ENCODE data around the gene TMEM53. TPM values are rescaled to one million over a fixed set of nuclear protein-coding genes. Genes with fewer than 3 reads are reported as not detected.

TMEM53 gene
- total RNA-seq, 1 experiment from 2014 or later: 9.3 TPM

DNA sequence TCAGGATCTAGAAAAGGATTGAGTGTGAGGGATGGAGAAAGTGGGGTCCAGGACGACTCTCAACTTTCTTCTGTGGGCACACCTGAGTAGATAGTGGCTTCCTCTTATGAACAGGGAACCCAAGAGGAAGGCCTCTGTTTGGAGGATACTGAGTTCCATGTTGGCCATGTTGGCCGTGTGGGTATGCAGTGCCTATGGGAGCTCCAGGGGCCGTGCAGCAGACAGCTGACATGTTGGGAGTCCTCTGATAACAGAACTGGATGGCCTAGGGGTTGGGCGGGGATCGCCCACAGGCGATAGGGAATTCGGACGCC, 43.0 kb downstream of the TMEM53 start:
- Histone ChIP-seq H3K4me2 (ENCODE audit: low read length) (peak overlapping the region; percentile 96), H3K9ac (ENCODE audit: low read length) (peak overlapping the region; percentile 87), H3K79me2 (ENCODE audit: low read length) (peaks cover 22% of the 10 kb centered on the region), H3K36me3 (ENCODE audit: low read depth, low read length) (peaks cover 14% of the 10 kb centered on the region; the same call in 1 of the 2 replicates), H3K9me2 (replicated peaks; ENCODE audit: low read length) (no peaks in the 10 kb centered on the region), H3F3A (ENCODE audit: low read length, unreplicated experiment) (peaks cover 14% of the 10 kb centered on the region), H4K20me1 (ENCODE audit: low read length) (no peaks in the 10 kb centered on the region), H3K27ac (ENCODE audit: low read length) (peak overlapping the region; percentile 77), H3K4me1 (ENCODE audit: insufficient read depth, low read length) (peaks cover 42% of the 10 kb centered on the region), H3K4me3 (ENCODE audit: low read length) (peak overlapping the region; percentile 80), H3K27me3 (ENCODE audit: low read length) (no peaks in the 10 kb centered on the region), H2AFZ (ENCODE audit: low read length) (peak overlapping the region; percentile 85), H3K9me3 (ENCODE audit: low read length) (no peaks in the 10 kb centered on the region)
- no peak for TF ChIP-seq EZH2phosphoT487 (IDR thresholded peaks at IDR 0.05; ENCODE audit: borderline replicate concordance, low read length)
- no peak for TF ChIP-seq CTCF (conservative IDR thresholded peaks at IDR 0.05; ENCODE audit: low read depth, low read length)
- TF ChIP-seq EZH2 (IDR thresholded peaks at IDR 0.05; ENCODE audit: low read length, unreplicated experiment): no peak
- ATAC-seq: no peak
- ChIA-PET POLR2A (ENCODE audit: unreplicated experiment) (no interaction called here), CTCF (interaction anchor here (1.5 kb wide), 1 partner anchor 22 kb away, joined by 5 read pairs; no protein-coding TSS in a partner anchor)
- no peak for DNase-seq
- intact Hi-C loops (cut with micrococcal nuclease): no loop called here
- BruUV-seq (replicated peaks): TSS peak; percentile 75

DNA sequence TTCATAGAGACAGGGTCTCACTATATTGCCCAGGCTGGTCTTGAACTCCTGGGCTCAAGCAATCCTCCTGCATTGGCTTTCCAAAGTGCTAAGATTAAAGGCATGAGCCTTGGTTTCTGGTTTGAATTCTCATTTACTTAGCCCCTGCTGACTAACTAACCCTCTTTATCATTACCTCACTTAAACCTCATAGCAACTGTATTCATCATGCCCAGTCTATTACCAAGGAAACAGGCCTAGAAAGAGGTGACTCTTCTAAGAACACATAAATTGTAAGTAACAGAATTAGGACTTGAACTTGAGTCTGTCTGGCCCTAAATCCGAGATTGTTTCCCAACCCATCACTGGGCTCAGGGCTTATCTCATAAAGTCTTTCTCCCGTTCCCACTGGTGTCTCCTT, 44.2 kb downstream of the TMEM53 start:
- TF ChIP-seq CTCF (conservative IDR thresholded peaks at IDR 0.05; ENCODE audit: low read depth, low read length): no peak
- TF ChIP-seq EZH2phosphoT487 (IDR thresholded peaks at IDR 0.05; ENCODE audit: borderline replicate concordance, low read length): no peak
- no peak for TF ChIP-seq EZH2 (IDR thresholded peaks at IDR 0.05; ENCODE audit: low read length, unreplicated experiment)
- H3K27me3 ChIP-seq (ENCODE audit: low read length): no peaks in the 10 kb centered on the region
- H2AFZ ChIP-seq (ENCODE audit: low read length): no peak overlapping the region
- peaks cover 14% of the 10 kb centered on the region for H3F3A ChIP-seq (ENCODE audit: low read length, unreplicated experiment)
- H4K20me1 ChIP-seq (ENCODE audit: low read length): no peaks in the 10 kb centered on the region
- ChIA-PET CTCF (no interaction called here), POLR2A (ENCODE audit: unreplicated experiment) (interaction anchor here (0.9 kb wide), 1 partner anchor 12 kb away, joined by 3 read pairs; no protein-coding TSS in a partner anchor)
- H3K27ac ChIP-seq (ENCODE audit: low read length): peak overlapping the region; percentile 83
- ATAC-seq (no peak), DNase-seq (no peak)
- H3K9me2 ChIP-seq (replicated peaks; ENCODE audit: low read length): no peaks in the 10 kb centered on the region
- intact Hi-C loops (cut with micrococcal nuclease): no loop called here
- peaks cover 8% of the 10 kb centered on the region; the same call in 1 of the 2 replicates for H3K36me3 ChIP-seq (ENCODE audit: low read depth, low read length)
- peaks cover 42% of the 10 kb centered on the region for H3K4me1 ChIP-seq (ENCODE audit: insufficient read depth, low read length)
- no peak overlapping the region for H3K9ac ChIP-seq (ENCODE audit: low read length)
- H3K4me2 ChIP-seq (ENCODE audit: low read length): 0 out of 2 replicates have a peak overlapping the region, but pooled peaks have one; percentile 45
- no peaks in the 10 kb centered on the region for H3K9me3 ChIP-seq (ENCODE audit: low read length)
- H3K79me2 ChIP-seq (ENCODE audit: low read length): peaks cover 22% of the 10 kb centered on the region
- BruUV-seq (replicated peaks): no TSS peak
- H3K4me3 ChIP-seq (ENCODE audit: low read length): no peak overlapping the region

DNA sequence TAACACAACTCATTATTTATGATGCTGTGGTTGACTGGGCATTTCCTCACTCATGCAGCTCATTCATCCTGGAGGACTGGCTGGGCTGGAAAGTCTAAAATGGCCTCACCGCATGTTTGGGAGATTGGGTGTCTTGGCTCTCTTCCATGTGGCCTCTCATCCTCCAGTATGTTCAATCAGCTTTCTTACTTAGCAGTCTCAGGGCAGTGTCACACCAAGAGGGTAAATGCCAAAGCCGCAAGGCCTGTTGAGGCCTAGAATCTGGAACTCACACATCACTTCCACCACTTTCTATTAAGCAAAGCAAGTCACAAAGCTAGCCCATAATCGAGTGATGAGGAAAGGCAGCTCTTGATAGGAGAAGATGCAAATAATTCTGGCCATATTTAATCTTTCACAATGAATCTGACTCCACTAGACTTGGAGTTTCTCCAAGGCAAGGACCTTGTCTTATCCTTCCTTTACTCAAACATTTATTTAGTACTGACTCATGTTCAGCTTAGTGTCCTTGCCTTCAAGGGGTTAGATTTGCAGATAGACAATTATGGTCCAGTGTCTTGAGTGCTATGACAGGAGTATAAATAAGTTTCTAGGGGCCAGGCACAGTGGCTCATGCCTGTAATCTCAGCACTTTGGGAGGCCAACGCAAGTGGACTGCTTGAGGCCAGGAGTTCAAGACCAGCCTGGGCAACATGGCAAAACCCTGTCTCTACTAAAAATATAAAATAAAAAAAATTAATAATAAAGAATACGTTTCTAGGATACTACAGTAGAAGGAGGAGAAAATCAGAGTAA, 45.1 kb downstream of the TMEM53 start:
- BruUV-seq (replicated peaks): no TSS peak
- no peak overlapping the region for H2AFZ ChIP-seq (ENCODE audit: low read length)
- H3F3A ChIP-seq (ENCODE audit: low read length, unreplicated experiment): peaks cover 14% of the 10 kb centered on the region
- no peaks in the 10 kb centered on the region for H3K9me3 ChIP-seq (ENCODE audit: low read length)
- no peaks in the 10 kb centered on the region; the same call in 1 of the 2 replicates for H3K36me3 ChIP-seq (ENCODE audit: low read depth, low read length)
- TF ChIP-seq CTCF (conservative IDR thresholded peaks at IDR 0.05; ENCODE audit: low read depth, low read length) (no peak), EZH2 (IDR thresholded peaks at IDR 0.05; ENCODE audit: low read length, unreplicated experiment) (no peak), EZH2phosphoT487 (IDR thresholded peaks at IDR 0.05; ENCODE audit: borderline replicate concordance, low read length) (no peak)
- peaks cover 42% of the 10 kb centered on the region for H3K4me1 ChIP-seq (ENCODE audit: insufficient read depth, low read length)
- H3K79me2 ChIP-seq (ENCODE audit: low read length): peaks cover 18% of the 10 kb centered on the region
- ATAC-seq (peak; percentile 32), DNase-seq (peak; percentile 89)
- H3K9me2 ChIP-seq (replicated peaks; ENCODE audit: low read length): no peaks in the 10 kb centered on the region
- peak overlapping the region; percentile 45; the same call in 1 of the 2 replicates for H3K4me2 ChIP-seq (ENCODE audit: low read length)
- H3K27ac ChIP-seq (ENCODE audit: low read length): peak overlapping the region; percentile 83
- intact Hi-C loops (cut with micrococcal nuclease): no loop called here
- H3K9ac ChIP-seq (ENCODE audit: low read length): no peak overlapping the region
- CTCF ChIA-PET: no interaction called here
- H3K27me3 ChIP-seq (ENCODE audit: low read length): no peaks in the 10 kb centered on the region
- H4K20me1 ChIP-seq (ENCODE audit: low read length): no peaks in the 10 kb centered on the region
- POLR2A ChIA-PET (ENCODE audit: unreplicated experiment): interaction anchor here (0.9 kb wide), 1 partner anchor 13 kb away, joined by 3 read pairs; no protein-coding TSS in a partner anchor
- H3K4me3 ChIP-seq (ENCODE audit: low read length): no peak overlapping the region
